ENCODE data around the gene DCUN1D3. TPM values are rescaled to one million over a fixed set of nuclear protein-coding genes. Genes with fewer than 3 reads are reported as not detected.

DCUN1D3 gene
- total and polyA plus RNA-seq, 7 donors: 3.0 to 21.6 (median 10.8) TPM

- H3K4me1 ChIP-seq: peaks cover 0 to 81% (median 79%) of the 10 kb centered on the region in 4 donors
- intact Hi-C loops (cut with DNase I): loop anchor here (2.0 to 10.0 kb wide), 5 partner anchors 33 to 256 kb away; partner anchors contain the start of genes ERI2, LDAF1, REXO5 and THUMPD1
- DNase-seq: peak; percentile 84
Observed at GRCh38 chr16:20901436-20902112, 1.4 kb upstream of the DCUN1D3 start.

GRCh38 chr16:20901068-20901435, 894 bp upstream of the DCUN1D3 start:
- H3K27me3 ChIP-seq: no peaks in the 10 kb centered on the region
- peak overlapping the region; percentile 96 to 99 (median 98) for H3K27ac ChIP-seq
- 0% methylated on average over 20 of the region's 20 CpGs for WGBS, 2 donors
- H3K9me3 ChIP-seq: no peaks in the 10 kb centered on the region
- H3K36me3 ChIP-seq: peaks cover 0 to 5% (median 0%) of the 10 kb centered on the region in 4 donors
- peak overlapping the region; percentile 75 to 91 (median 80) for H3K4me3 ChIP-seq
- no peak for DNase-seq
- intact Hi-C loops (cut with DNase I): loop anchor here (2.0 to 10.0 kb wide), 5 partner anchors 32 to 256 kb away; partner anchors contain the start of genes ERI2, LDAF1, REXO5 and THUMPD1
- TF ChIP-seq POLR2A (IDR thresholded peaks at IDR 0.05): no peak
- TF ChIP-seq CTCF (IDR thresholded peaks at IDR 0.05): no peak
- no peak for TF ChIP-seq EP300 (IDR thresholded peaks at IDR 0.05)
- TF ChIP-seq POLR2AphosphoS5 (IDR thresholded peaks at IDR 0.05): no peak
- peaks cover 0 to 78% (median 77%) of the 10 kb centered on the region in 4 donors for H3K4me1 ChIP-seq

More at GRCh38 chr16:20901436-20902112, 1.4 kb upstream of the DCUN1D3 start:
- 21 to 40% methylated on average over 27 of the region's 27 CpGs for WGBS, 2 donors
- no peaks in the 10 kb centered on the region for H3K9me3 ChIP-seq
- no peaks in the 10 kb centered on the region for H3K27me3 ChIP-seq
- peak overlapping the region; percentile 96 to 99 (median 98) for H3K27ac ChIP-seq
- no peaks in the 10 kb centered on the region for H3K36me3 ChIP-seq
- TF ChIP-seq POLR2AphosphoS5 (IDR thresholded peaks at IDR 0.05): peak in 3 of 4 donors; percentile 32 to 69 (median 35)
- TF ChIP-seq CTCF (IDR thresholded peaks at IDR 0.05): no peak
- TF ChIP-seq EP300 (IDR thresholded peaks at IDR 0.05): no peak
- peak overlapping the region; percentile 75 to 91 (median 80) for H3K4me3 ChIP-seq

GRCh38 chr16:20899477-20900298, 470 bp downstream of the DCUN1D3 start:
- DNase-seq: no peak
- TF ChIP-seq POLR2A (IDR thresholded peaks at IDR 0.05) (no peak), EP300 (IDR thresholded peaks at IDR 0.05) (no peak)

GRCh38 chr16:20899071-20899470, 1.1 kb downstream of the DCUN1D3 start:
- Histone ChIP-seq H3K4me3 (peak overlapping the region; percentile 75 to 91 (median 80)), H3K27me3 (no peaks in the 10 kb centered on the region), H3K27ac (peak overlapping the region; percentile 96 to 99 (median 98)), H3K4me1 (peaks cover 0 to 71% (median 58%) of the 10 kb centered on the region in 4 donors), H3K9me3 (no peaks in the 10 kb centered on the region), H3K36me3 (peaks cover 0 to 17% (median 0%) of the 10 kb centered on the region in 4 donors)
- intact Hi-C loops (cut with DNase I): no loop called here
- WGBS, 2 donors: 15 to 32% methylated on average over 5 of the region's 5 CpGs
- no peak for DNase-seq
- TF ChIP-seq CTCF (IDR thresholded peaks at IDR 0.05): no peak
- peak in 2 of 4 donors; percentile 14 to 22 for TF ChIP-seq POLR2AphosphoS5 (IDR thresholded peaks at IDR 0.05)

More at GRCh38 chr16:20899477-20900298, 470 bp downstream of the DCUN1D3 start:
- 1% methylated on average over 23 of the region's 23 CpGs for WGBS, 2 donors
- intact Hi-C loops (cut with DNase I): loop anchor here (2.0 to 10.0 kb wide), 5 partner anchors 31 to 258 kb away; partner anchors contain the start of genes ERI2, LDAF1, REXO5 and THUMPD1
- H3K4me1 ChIP-seq: peaks cover 0 to 76% (median 63%) of the 10 kb centered on the region in 4 donors
- peaks cover 0 to 12% (median 0%) of the 10 kb centered on the region in 4 donors for H3K36me3 ChIP-seq
- H3K27ac ChIP-seq: peak overlapping the region; percentile 96 to 99 (median 98)
- no peaks in the 10 kb centered on the region for H3K9me3 ChIP-seq
- H3K27me3 ChIP-seq: no peaks in the 10 kb centered on the region
- H3K4me3 ChIP-seq: peak overlapping the region; percentile 75 to 91 (median 80)
